GM19438 (cell line): Measurements from ENCODE around the gene LNX1.

Source experiments
- ATAC-seq: cut with Tn5 transposase; IDR thresholded peaks from one replicate; pipeline ENCODE4 v1.9.1; 2021; ENCODE audit warnings: low read depth; ENCODE audit not compliant: unreplicated experiment

Gene LNX1

GRCh38 chr4:53575552-53575951, 15.7 kb downstream of the LNX1 start:
- ATAC-seq: no peak

- no peak for ATAC-seq
Measured at GRCh38 chr4:53574528-53574927, 16.8 kb downstream of the LNX1 start.

- ATAC-seq: no peak
Measured at GRCh38 chr4:53573696-53574095, 17.6 kb downstream of the LNX1 start.

GRCh38 chr4:53572600-53572994, 18.7 kb downstream of the LNX1 start:
- ATAC-seq: no peak

GRCh38 chr4:53571936-53572599, 19.2 kb downstream of the LNX1 start:
- ATAC-seq: no peak

- no peak for ATAC-seq
Measured at GRCh38 chr4:53563824-53564223, 27.5 kb downstream of the LNX1 start.

- no peak for ATAC-seq
Measured at GRCh38 chr4:53562409-53562808, 28.9 kb downstream of the LNX1 start.

GRCh38 chr4:53559021-53559620, 32.2 kb downstream of the LNX1 start:
- no peak for ATAC-seq

- no peak for ATAC-seq
Measured at GRCh38 chr4:53558065-53558801, 33.1 kb downstream of the LNX1 start.

GRCh38 chr4:53557669-53558064, 33.6 kb downstream of the LNX1 start:
- ATAC-seq: no peak

GRCh38 chr4:53556651-53557050, 34.6 kb downstream of the LNX1 start:
- no peak for ATAC-seq

GRCh38 chr4:53553486-53554210, 37.6 kb downstream of the LNX1 start:
- no peak for ATAC-seq

- no peak for ATAC-seq
Measured at GRCh38 chr4:53552711-53553110, 38.6 kb downstream of the LNX1 start.

GRCh38 chr4:53551958-53552357, 39.3 kb downstream of the LNX1 start:
- ATAC-seq: no peak

GRCh38 chr4:53551281-53551864, 39.9 kb downstream of the LNX1 start:
- no peak for ATAC-seq

- ATAC-seq: no peak
Measured at GRCh38 chr4:53548662-53549061, 42.6 kb downstream of the LNX1 start.

GRCh38 chr4:53547983-53548382, 43.3 kb downstream of the LNX1 start:
- ATAC-seq: no peak

- ATAC-seq: no peak
Measured at GRCh38 chr4:53545942-53546581, 45.2 kb downstream of the LNX1 start.

GRCh38 chr4:53545273-53545672, 46.0 kb downstream of the LNX1 start:
- no peak for ATAC-seq

- no peak for ATAC-seq
Measured at GRCh38 chr4:53543561-53543960, 47.7 kb downstream of the LNX1 start.
